NB4 (cell line): Measurements from ENCODE around the gene ELL.
A peak's percentile ranks its signal among the peaks of the same experiment; 100 is the strongest.

Experiments
- DNase-seq: peaks from one replicate; pipeline ENCODE4 v3.0.0; 2010; ENCODE audit warnings: low read depth
- H3K4me3 ChIP-seq: one replicate; pipeline ENCODE4 v1.5.1; 2011; ENCODE audit warnings: mild to moderate bottlenecking, low read depth, low read length, moderate library complexity
- CTCF ChIP-seq: IDR thresholded peaks from one replicate; pipeline ENCODE4 v1.5.1; 2012; ENCODE audit warnings: low read depth, low read length
- MAX ChIP-seq: IDR thresholded peaks from 2 replicates; pipeline ENCODE4 v1.6.1; 2011; ENCODE audit warnings: low read depth, low read length
- MYC ChIP-seq: IDR thresholded peaks from 2 replicates; pipeline ENCODE4 v1.6.1; 2011; ENCODE audit warnings: low read depth, low read length
- POLR2A ChIP-seq: IDR thresholded peaks from 2 replicates; pipeline ENCODE4 v1.6.1; 2011; ENCODE audit warnings: mild to moderate bottlenecking; ENCODE audit not compliant: insufficient read length; ENCODE audit errors: extremely low read depth

ELL gene

GRCh38 chr19:18488403-18488723, 33.5 kb downstream of the ELL start:
- TF ChIP-seq MAX = no peak
- TF ChIP-seq CTCF = no peak
- TF ChIP-seq POLR2A = no peak
- no peak for TF ChIP-seq MYC
- H3K4me3 ChIP-seq = no peak overlapping the region
- DNase-seq = no peak

- no peak for DNase-seq
- no peak for TF ChIP-seq MYC
- TF ChIP-seq CTCF = no peak
- no peak for TF ChIP-seq POLR2A
- TF ChIP-seq MAX = no peak
- H3K4me3 ChIP-seq = no peak overlapping the region
These were observed 34.1 kb downstream of the ELL start for GRCh38 chr19:18487576-18488402.

- no peak overlapping the region for H3K4me3 ChIP-seq
- DNase-seq = no peak
- TF ChIP-seq POLR2A (no peak), MYC (no peak), MAX (no peak), CTCF (no peak)
These were observed 35.1 kb downstream of the ELL start for GRCh38 chr19:18486746-18487145.

GRCh38 chr19:18484992-18485391, 36.9 kb downstream of the ELL start:
- DNase-seq = peak; percentile 21
- TF ChIP-seq MYC = no peak
- TF ChIP-seq POLR2A = no peak
- TF ChIP-seq CTCF = no peak
- no peak for TF ChIP-seq MAX

GRCh38 chr19:18483119-18483890, 38.6 kb downstream of the ELL start:
- H3K4me3 ChIP-seq = no peak overlapping the region
- TF ChIP-seq CTCF (no peak), POLR2A (no peak), MYC (no peak), MAX (no peak)
- DNase-seq = peak; percentile 30

More at GRCh38 chr19:18484992-18485391, 36.9 kb downstream of the ELL start:
- H3K4me3 ChIP-seq = no peak overlapping the region
